LoVo (cell line): ENCODE results near the gene E2F8.
"Not testable (repeated sequence)": the region's sequence is repeated elsewhere in the genome, so short reads cannot be mapped to it uniquely, and the experiment has no call there.

Source experiments
- DNase-seq: peaks from one replicate; pipeline ENCODE4 v3.0.0-alpha.2; 2016; ENCODE audit warnings: low spot score

The E2F8 gene, protein sequence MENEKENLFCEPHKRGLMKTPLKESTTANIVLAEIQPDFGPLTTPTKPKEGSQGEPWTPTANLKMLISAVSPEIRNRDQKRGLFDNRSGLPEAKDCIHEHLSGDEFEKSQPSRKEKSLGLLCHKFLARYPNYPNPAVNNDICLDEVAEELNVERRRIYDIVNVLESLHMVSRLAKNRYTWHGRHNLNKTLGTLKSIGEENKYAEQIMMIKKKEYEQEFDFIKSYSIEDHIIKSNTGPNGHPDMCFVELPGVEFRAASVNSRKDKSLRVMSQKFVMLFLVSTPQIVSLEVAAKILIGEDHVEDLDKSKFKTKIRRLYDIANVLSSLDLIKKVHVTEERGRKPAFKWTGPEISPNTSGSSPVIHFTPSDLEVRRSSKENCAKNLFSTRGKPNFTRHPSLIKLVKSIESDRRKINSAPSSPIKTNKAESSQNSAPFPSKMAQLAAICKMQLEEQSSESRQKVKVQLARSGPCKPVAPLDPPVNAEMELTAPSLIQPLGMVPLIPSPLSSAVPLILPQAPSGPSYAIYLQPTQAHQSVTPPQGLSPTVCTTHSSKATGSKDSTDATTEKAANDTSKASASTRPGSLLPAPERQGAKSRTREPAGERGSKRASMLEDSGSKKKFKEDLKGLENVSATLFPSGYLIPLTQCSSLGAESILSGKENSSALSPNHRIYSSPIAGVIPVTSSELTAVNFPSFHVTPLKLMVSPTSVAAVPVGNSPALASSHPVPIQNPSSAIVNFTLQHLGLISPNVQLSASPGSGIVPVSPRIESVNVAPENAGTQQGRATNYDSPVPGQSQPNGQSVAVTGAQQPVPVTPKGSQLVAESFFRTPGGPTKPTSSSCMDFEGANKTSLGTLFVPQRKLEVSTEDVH

DNA sequence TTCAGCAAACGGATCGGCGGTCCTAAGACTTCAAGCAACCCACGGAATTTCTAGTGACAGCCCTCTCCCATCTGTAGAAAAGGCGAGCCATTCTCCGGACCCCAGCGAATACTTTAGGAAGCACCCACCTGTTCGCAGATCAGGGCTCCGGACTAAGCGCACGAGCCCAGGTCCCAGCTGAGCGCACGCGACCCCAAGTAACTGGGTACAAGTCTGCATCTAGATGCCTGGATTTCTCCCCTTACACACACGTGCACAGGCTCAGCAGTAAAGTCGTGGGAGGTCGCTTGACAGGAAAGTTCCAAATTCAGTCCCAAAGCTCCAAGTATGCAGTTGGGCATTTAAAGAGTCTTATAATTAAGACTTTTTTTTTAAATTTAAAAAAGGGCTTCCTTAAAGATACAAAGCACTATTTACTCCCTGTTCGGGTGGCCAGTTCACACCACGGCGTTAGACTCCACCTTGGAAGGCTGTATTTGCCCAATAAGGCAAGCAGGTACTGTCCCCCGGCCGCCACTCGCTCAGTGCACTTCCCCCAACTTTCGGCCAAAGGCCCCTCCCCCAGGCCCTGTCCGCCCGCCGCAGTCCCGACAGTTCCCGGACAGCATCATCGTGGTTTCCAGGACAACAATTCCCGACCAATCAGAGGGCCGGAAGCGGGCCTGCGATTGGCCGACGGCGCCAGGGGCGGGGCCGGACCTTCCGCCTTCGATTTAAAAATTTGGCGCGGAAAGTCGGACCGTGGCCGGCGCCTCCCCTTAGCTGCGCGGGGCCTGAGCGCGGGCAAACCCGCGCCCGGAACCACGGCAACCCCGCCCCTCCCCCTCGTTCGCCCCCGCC lies at the start of gene E2F8:
Gene E2F8, minus strand, starts transcription at position 526 of the 840 bp plus-strand sequence. CDS start 824 bp downstream, outside the sequence.
- DNase-seq = peak; percentile 95

DNA sequence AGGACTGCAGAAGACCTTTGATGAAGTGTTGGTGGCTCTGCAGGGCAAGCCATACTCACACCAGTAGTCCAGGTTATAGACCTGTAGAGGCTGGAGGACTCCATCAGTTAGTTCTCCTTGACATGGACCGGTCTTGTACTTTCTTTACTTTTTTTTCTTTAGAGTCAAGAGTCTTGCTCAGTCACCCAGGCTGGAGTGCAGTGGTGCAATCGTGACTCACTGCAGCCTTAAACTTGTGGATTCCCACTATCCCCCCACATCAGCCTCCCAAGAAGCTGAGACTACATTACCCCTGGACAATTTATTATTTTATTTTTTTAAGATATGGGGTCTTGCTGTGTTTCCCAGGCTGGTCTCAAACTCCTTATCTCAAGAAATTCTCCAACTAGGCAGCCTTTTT lies 49.6 kb upstream of the E2F8 start:
- DNase-seq = no peak

DNA sequence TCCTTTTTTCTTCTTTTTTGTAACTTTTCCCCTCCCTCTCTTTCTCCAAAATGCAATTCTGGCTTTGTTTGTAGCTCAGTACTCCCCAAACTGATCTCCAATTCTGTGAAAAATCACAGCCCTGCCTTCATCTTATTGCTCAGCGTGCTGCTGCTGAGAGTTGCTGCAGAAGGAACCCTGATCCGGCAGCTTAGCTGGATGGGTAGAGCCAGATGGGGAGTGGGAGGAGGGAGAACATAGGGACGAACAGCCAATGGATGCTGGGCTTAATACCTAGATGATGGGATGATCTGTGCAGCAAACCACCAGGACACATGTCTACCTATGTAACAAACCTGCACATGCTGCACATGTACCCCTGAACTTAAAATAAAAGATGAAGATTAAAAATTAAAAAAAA lies 47.5 kb upstream of the E2F8 start:
- no peak for DNase-seq

DNA sequence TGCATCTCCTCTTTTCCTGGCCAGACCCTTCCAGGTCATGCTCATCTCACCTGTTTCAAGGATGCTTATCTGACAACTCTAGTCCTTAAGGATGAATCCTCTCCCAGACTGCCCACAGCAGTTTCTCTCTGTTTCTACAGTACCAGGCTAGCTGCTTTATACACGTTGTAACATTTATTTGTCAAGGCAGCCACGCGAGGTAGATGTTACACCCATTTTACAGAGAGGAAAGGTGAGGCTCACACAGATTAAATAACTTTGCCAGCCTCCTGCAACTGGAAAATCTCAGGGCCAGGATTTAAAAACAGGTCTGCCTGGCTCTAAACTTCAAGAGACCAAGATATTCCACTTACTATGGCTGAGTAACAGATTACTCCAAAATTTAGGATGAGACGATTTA lies 45.7 kb upstream of the E2F8 start:
- DNase-seq = no peak

DNA sequence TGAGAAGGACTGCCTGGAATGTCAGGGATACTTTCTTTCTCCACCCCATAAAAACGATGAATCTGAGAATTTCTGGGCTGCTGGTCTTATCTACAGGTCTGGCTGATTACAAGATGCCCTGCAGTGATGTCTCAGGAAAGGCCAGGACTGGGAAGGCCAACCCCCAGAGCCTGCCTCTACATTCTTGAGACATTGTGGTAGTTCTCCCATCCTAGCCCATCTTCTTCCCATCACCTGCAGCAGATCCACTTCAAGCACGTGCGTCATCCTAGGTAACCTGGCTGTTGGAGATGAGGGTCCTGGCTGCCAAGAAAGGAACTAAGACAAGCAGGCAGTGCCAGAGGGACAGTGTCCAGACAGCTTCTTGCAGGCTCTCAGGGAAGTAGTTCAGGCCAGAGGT lies 44.1 kb upstream of the E2F8 start:
- DNase-seq = no peak

DNA sequence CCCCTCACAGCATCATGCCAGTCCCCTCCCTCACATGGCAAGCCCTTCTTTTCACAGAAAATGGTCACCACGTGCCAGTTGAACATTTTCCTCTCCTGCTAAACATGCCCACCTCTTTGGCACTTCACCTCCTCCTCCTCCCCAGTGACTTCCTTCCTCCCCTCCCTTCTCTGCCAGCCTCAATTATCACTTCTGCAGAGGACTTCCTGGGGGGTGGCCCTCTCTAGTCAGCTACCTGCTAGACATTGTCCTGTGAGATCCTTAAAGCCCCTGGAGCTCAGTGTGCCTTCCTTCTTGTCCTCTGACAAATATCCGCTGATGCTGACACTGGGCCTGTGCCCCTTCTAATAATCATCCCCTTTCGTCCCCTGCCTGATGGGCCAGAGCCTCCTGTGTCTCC lies 43.2 kb upstream of the E2F8 start:
- DNase-seq = no peak

DNA sequence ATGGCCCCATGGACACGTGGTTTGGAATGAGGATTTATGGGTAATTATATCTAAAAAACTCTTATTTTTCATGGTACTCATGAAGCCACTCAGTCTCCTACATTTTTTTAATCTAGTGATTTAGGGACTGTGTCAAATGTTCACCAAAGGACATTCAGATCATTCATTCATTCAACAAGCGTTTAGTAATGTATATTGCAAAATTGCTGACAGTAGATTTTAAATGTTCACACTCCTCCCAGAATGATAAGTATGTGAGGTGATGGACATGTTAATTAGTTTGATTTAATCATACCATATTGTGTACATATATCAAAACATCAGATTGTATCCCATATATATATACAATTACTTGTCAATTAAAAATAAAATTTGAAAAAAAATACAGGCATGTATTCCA lies 40.8 kb upstream of the E2F8 start:
- DNase-seq = no peak

DNA sequence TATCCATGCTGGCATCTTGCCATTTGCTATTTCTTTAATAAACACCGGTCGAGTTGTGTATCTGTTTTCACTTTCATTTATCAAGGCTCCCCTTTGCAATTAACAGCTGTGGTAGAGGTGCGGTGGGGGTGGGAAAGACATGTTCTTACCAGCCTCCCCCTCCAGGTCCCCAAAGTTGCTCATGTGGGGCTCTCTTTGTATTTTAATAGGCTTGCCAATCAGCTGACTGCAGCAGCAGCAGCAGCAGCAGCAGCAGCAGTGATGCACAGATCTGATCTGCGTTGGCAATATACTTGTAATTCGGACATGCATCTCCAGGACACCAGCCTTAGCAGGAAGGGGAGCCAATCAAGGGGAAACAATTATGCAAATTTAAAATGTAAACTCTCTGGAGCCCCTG lies 40.3 kb upstream of the E2F8 start:
- DNase-seq = no peak

DNA sequence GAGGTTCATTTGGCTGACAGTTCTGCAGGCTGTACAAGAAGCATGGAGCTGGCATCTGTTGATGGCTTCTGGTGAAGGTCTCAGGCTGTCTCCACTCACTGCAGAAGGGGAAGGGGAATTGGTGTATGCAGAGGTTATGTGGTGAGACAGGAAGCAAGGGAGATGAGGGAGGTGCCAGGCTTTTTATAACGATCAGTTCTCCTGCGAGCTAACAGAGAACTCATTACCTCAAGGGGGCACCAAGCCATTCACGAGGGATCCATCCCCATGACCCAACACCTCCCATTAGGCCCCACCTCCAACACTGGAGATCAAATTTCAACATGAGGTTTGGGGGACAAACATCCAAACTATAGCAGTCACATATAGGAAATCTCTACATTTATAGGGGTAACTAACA lies 38.7 kb upstream of the E2F8 start:
- DNase-seq = no peak

DNA sequence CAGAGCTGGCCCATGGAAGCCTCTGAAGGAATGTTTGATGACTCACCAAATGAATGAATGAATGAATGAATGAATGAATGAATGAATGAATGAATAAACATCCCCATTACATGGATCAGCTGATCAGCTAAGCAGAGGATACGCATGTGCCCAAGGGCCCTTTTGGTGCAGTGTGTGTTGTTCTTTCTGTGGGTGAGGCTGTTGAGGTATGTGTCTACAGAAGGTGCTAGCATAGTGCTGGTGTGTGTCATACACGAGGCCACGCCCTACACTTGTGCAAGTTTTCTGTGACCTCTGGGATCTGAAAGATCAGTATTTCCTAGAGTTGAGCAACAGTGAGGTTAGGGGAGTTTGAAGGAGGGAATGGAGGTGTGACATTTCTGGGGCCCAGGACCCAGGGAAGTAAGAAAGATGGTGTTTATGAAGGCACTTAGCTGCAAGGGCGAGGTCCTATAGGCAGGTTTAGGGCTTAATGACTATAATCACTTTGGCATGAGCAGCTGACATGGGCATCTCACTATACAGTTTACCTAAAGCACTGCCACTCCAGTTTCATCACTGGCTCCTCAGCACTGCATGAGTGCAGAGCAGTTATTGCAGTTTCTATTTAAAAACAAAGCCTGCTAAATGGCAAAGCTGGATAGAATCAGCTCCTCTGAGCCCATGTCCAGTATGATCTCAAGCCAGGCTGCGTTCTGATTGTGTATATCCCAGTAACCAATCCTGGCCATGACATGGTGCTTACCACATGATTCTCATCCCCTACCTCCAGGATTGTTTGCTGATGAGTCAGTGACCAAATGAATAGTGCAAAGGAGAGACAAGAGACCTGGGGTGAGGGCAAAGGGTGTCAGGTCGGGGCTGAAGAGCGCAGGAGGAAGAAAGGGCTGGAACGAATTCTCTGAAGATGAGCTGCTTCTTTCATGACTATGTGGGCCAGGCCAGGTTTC lies 36.4 kb upstream of the E2F8 start:
- peak; percentile 12 for DNase-seq

DNA sequence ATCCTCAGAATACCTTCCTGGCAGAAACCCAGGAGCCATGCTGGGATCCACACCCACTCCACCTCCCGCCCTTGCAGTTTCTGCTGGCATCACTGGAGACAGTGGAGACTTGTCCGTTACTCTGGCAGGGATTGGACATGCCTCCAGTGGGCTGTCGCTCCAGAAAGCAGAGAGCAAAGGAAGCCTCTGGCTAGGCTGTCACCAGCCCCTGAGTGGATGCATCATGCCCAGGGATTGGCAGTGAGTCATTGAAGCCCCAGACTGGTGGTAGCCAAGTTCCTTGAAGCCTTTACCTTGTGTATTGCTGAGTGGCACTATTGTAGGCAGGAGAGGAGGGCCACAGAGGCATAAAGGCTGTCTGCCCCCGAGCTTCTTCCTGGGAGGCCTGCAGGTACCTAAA lies 34.8 kb upstream of the E2F8 start:
- no peak for DNase-seq

DNA sequence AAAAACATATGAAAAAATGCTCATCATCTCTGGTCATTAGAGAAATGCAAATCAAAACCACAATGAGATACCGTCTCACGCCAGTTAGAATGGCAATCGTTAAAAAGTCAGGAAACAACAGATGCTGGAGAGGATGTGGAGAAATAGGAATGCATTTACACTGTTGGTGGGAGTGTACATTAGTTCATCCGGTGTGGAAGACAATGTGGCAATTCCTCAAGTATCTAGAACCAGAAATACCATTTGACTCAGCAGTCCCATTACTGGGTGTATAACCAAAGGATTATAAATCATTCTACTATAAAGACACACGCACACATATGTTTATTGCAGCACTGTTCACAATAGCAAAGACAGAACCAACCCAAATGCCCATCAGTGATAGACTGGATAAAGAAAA lies 32.5 kb upstream of the E2F8 start:
- not testable (repeated sequence) for DNase-seq

DNA sequence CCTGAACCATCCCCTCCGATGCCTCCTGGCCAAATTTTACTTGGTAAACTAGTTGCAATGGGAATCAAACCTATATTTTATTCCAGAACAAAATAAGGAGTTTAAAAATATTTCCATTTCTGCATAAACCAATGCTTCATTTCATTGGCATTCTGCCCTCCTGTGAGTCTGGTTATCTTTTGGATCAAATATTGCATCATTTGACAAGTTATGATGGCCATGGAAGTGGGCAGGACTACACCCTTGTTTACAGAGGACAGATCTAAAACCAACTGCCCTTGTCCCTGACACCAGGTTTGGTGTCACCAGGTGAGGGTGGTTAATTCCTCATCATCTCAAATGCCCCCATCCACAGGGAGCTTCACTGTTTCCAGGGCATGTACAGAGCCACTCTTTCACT lies 28.2 kb upstream of the E2F8 start:
- no peak for DNase-seq

DNA sequence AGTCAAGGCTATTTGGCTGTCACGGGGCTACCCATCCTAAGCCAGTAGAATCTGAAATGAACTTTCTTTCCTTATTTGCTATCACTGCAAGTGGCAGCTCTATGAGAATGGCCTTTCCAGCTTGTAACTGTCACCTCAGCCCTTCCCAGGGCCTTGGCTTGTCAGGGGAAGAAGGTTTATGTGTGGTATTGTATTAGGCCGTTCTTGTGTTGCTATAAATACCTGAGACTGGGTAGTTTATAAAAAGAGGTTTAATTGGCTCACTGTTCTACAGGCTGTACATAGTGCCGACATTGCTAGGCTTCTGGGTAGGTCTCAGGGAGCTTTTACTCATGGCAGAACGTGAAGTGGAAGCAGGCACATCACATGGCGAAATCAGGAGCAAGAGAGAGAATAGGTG lies 26.8 kb upstream of the E2F8 start:
- DNase-seq = no peak

DNA sequence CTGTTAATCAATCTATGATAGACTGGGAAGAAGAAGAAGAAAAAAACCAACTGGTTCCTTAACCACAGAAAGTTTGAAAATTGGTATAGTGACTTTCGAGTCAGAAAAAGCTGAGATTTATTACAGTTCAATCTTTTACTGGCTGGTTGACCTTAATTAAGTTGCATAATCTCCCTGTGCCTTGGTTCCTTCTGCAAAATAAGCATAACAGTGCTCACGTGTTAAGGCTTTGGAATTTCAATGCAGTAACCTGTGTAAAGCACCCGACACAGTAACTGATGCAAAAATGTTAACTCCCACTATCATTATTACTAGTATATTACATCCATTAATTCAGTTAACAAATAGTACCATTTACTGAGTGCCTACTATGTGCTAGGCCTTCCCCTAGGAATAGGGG lies 22.6 kb upstream of the E2F8 start:
- no peak for DNase-seq

DNA sequence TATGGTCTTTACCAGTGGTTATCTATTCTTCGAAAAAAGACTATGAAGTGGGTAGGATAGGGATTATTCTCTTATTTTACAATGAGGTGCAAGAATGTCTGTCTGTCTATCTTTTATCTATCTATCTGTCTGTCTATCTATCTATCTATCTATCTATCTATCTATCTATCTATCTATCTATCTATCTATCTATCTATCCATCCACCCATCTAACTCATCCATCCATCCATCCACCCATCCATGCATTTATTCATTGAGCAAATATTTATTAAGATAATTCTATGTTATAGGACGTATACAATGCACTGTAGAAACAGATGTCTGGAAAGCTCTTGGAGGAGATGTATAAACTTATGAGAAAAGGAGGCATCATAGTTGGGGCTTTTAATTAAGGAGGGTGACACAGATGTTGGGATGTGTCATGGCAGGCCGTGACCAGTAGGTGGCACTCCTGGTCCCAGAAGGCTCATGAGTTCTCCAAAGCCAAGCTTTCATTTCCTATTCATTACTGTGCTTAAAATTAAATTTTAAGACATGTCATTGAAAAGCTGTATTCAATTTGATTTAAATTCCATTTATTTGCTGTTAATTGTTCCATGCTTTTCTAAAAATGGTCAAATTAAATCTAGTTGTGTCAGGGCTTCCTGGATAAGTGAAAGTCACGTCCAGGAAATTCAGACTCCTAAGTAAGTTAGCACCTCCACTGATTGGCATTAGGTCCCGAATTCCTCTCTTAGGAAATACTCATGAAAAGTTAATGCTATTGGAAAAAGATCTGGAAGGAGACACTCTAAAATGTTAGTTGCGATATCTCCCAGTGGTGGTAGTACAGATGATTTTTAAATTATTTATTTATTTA lies 19.0 kb upstream of the E2F8 start:
- peak; percentile 57 for DNase-seq

DNA sequence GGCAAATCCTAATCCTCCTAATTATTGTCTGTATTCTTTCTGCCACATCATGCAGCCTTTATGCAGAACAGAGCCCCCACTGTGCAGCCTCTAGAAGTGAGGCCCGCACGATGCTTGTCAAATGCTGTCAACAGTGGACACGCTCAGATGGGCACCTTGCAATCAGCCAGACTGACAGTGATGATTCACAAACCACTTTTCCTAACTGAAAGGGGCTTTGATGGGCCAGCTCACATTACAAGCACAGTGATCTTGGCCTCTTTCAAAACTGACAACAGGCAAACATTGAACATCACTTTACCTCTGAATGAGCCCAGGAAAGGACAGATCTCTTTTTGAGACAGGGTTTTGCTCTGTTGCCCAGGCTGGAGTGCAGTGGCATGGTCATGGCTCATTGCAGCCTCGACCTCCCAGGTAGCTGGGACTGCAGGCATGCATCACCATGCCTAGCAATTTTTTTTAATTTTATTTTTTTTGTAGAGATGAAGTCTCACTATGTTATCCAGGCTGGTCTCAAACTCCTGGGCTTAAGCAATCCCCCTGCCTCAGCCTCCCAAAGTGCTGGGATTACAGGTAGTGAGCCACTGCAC lies 18.0 kb upstream of the E2F8 start:
- no peak for DNase-seq

DNA sequence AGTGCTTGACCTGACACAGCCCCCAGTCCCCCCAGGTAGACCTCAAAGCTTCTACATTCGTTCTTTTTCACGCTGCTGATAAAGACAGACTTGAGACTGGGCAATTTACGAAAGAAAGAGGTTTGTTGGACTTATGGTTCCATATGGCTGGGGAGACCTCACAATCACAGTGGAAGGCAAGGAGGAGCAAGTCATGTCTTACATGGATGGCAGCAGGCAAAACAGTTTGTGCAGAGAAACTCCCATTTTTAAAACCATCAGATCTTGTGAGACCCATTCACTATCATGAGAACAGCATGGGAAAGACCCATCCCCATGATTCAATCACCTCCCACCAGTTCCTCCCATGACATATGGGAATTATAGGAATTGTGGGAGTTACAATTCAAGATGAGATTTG lies 13.7 kb upstream of the E2F8 start:
- not testable (repeated sequence) for DNase-seq

DNA sequence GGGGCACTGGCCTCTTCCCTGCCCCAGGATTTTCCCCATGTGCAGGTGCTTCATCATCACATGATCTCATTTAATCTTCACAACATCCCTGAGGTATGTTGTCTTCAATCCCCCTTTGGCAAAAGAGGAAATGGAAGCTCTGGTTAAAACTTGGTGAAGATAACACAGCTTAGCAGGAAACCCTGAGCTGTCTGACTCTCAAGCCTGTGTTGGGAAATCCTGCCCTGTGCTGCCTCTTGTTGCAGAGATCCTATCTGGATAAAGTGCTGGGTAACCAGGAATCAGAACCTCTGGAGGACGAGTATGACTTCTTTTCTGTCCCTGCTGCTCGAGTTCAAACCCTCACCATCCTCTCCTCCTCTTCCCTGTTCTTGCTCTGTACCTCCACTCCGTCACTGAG lies 13.1 kb upstream of the E2F8 start:
- no peak for DNase-seq
